OCI-LY1 (cell line): ENCODE data around the gene FOXO3.

Source experiments
- EZH2 ChIP-seq: fragments of 200-600 bp; sonication (generic), shearing (Covaris generic); IDR thresholded peaks from 2 replicates; pipeline ENCODE4 v1.8.0; 2017; ENCODE audit warnings: borderline replicate concordance, mixed run types, mild to moderate bottlenecking, antibody characterized with exemption, low read length, moderate library complexity, mixed read lengths
- TF ChIP-seq, protein P1 (sequence below): fragments of 200-600 bp; sonication (generic), shearing (Covaris generic); IDR thresholded peaks from 2 replicates; pipeline ENCODE4 v1.5.1; 2017; ENCODE audit warnings: mild to moderate bottlenecking, antibody characterized with exemption, low read length, moderate library complexity, mixed read lengths

DNA sequence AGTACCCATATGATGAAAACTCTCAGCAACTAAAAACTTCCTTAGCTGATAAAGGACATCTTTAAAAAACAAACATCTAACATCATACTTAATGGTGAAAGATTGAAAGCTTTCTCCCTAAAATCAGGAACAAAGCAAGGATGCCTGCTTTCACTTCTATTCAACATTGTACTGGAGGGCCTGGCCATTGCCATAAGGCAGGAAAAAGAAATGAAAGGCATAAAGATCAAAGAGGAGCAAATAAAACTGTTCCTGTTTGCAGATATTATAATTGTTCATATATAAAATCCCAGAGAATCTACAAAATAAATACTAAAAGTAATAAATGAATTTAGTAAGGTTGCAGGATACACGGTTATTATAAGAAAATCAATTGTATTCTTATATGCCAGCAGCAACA, 162.9 kb downstream of the FOXO3 start:
- TF ChIP-seq, protein P1, sequence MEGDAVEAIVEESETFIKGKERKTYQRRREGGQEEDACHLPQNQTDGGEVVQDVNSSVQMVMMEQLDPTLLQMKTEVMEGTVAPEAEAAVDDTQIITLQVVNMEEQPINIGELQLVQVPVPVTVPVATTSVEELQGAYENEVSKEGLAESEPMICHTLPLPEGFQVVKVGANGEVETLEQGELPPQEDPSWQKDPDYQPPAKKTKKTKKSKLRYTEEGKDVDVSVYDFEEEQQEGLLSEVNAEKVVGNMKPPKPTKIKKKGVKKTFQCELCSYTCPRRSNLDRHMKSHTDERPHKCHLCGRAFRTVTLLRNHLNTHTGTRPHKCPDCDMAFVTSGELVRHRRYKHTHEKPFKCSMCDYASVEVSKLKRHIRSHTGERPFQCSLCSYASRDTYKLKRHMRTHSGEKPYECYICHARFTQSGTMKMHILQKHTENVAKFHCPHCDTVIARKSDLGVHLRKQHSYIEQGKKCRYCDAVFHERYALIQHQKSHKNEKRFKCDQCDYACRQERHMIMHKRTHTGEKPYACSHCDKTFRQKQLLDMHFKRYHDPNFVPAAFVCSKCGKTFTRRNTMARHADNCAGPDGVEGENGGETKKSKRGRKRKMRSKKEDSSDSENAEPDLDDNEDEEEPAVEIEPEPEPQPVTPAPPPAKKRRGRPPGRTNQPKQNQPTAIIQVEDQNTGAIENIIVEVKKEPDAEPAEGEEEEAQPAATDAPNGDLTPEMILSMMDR = no peak
- no peak for TF ChIP-seq EZH2
